HG03060 (cell line): ENCODE data around the gene GDPD5.

Experiments
- ATAC-seq: cut with Tn5 transposase; IDR thresholded peaks from one replicate; pipeline ENCODE4 v1.9.1; 2021; ENCODE audit warnings: low read depth, moderate number of reproducible peaks; ENCODE audit not compliant: unreplicated experiment

Gene GDPD5

DNA sequence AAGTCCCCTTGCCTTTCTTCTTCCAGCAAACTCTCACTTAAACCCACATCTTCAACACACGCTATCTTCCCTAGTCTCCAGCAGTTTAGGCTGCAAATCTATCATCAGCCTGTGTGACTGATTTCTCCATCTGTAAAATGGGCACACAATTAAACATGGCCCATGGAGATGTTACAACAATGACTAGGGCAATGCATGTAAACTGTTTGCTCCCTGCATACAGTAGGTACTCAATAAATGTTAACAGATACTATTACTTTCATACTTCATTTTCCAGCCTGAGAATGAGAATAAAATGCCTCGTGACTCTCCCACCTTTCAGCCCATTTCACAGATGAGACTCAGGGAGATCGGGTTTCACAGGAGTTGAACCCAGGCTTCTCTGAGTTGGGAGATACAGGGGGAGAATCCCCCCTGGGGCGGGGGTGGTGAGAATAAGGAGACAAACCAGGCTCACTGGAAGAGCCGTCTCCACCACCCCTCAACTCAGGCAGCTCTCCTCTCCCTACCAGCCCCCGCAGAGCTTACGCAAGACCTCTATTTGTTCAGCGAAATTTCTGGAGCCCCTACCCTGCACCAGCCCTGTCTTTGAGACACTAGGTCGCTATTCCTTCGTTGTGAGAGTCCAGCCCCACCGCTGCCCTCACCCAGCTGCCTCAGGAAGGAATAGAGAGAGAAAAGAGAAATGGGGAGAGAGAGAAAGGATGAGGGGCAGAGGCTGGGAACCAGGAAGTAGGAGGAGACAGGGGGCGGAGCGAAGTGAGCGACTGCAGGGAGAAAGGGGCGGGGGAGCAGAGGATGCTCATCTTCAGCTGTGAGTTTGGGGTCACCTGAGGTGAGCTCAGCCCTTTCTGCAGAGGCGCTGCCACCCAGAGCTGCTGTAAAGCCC, 50.6 kb downstream of the GDPD5 start:
- ATAC-seq, result no peak

DNA sequence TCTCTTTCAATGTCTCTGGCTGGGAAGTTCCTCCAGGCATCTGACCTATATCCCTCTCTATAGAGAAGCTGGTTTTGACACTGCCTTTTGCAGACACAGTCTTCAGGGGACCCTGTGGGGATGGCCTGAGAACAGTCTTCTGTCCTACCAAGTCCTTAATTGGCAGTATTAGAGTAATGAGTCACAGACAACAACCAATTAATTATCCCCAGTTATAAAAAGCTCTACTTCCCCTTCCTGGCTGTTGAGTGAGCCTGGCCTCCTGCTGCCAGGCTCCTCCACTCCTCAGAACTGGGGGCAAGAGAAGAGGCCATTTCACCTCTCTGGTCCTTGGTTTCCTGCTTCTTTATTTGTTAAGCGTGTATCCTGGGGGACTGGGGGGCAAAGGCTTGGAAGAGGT, 51.5 kb downstream of the GDPD5 start:
- ATAC-seq, result no peak

DNA sequence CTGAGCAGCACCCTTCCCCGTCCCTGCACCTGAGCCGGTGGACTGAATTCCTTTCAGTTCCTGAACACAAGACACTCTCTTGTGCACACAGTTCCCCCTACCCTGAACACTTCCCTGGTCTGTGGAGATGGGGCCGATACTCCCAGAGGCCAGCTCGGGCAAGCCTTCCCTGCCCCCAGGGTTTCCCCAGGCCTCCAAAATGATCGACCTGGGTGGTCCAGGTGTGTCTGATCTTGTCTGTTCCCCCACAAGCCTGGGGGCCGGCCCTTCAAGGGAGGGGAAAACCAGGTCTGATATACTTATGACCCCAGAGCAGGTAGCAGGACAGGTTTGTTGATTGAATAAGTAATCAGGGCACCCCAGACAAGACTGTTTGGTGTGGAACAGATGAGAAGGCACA, 52.1 kb downstream of the GDPD5 start:
- ATAC-seq, result no peak

DNA sequence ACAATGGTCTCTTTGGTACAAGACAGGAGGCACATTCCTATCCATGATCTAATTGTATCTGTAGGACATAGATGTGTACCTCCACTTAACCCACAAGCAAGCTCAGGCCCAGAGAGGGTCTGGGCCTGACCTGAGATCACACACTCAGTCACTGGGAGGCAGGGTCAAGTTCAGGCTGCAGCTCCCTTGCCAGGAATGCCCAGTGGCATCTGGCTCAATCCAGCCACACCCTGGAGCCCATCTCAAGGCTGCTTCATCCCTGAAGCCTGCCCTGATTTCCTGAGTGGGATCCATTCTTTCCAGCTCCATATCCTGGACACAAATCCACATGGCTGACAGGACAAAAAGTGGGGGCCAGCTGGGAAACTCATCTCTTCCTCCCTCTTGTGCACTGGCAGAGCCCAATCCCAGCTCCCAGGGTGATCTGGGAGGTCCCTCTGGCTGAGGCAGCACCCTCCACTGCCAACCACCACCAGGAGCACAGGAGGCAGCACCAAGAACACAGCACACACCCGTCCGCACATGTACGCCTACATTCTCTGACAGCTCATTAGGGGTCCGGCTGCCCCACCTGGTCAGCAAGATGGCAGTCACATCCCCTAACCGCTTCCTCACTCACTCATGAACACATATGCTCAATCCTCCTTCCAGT, 53.5 kb downstream of the GDPD5 start:
- no peak for ATAC-seq

DNA sequence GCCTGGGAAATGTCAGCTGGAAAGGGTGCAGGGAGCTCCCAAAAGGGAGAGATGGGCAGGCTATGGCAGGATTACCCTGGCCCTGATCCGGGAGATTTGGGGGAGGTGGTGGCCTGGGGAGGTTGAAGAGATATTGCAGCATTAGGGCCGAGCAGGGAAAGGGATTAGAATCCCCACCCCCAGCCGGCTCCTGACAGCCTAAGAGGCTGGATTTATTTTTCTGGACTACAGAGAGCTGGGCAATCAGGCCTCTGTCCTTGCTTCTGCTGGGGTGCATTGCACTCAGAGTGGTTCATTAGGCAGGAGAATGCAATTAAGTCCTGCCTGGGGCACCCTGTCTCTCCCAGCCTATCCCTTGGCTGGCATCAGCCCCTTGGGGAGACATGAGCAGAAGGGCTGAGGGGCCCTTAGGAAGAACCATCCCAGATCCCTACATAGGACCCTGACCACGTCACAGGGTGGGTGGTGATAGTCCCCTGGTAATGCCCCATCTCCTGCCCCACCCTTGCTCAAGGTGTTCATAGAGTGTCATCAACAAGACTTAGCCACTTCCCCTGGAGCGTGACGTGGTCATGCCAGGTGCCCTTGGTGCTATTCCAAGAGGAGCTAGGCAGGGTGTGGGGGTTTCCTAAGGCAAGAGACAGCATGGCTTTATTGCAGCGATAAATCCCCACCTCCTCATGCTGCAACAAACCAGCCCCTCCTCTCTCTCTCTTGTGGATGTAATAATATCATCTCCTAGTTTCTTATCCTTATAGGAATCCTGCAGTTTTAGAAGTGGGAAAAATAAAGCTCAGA, 54.4 kb downstream of the GDPD5 start:
- no peak for ATAC-seq

DNA sequence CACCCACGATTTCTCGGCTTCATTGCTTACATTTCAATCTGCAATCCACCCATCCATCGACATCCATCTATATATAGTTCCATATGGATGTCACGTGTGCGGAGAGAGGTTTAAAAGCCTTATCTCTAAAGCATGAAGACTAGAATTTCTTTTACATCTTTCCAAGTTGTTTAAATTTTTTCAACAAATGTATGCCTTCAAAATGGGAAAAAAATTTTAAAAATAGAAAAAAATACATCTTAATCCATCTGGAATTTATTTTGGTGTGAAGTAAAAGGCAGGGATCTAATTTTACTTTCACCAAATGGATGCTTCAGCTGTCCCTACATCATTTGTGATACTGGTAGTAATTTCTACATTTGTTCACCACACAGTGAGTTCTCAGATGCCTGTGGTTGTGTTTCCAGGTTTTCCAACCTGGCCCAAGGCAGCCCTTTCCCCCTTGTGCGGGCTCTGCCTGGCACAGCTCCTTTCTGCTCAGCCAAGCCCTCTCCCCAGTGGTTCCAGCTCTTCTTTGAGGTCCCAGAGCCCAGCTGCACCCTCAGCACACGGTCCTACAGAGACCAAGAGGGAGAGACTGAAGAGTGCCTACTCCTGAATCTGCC, 55.2 kb downstream of the GDPD5 start:
- ATAC-seq, result no peak

DNA sequence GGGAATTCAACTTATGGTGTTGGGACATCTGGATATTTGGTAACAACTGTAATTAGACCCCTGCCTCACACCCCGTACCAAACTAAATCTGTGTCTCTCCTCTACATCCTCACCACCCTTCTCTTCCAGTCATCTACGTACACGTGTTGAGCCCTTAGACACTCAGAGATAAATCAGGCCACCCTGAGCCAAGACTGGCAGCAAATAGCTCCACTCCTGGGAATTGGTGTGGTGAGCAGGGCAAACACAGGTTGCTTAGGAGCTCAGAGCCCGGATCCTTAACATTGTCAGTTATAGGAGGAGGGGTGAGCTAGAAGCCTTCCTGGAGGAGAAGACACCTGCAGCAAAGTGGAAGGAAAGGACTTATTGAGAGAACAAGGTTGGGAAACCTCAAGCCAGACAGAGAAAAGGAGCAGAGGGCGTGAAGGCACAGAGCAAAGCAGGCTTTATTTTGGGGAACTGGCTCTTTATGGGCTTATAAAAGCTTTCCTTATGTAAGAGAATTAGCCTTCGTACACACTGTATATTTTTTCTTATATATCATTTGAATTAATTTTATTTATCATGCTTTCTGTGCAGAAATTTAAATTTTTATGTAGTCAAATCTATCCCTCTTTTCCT, 55.8 kb downstream of the GDPD5 start:
- ATAC-seq, result no peak

DNA sequence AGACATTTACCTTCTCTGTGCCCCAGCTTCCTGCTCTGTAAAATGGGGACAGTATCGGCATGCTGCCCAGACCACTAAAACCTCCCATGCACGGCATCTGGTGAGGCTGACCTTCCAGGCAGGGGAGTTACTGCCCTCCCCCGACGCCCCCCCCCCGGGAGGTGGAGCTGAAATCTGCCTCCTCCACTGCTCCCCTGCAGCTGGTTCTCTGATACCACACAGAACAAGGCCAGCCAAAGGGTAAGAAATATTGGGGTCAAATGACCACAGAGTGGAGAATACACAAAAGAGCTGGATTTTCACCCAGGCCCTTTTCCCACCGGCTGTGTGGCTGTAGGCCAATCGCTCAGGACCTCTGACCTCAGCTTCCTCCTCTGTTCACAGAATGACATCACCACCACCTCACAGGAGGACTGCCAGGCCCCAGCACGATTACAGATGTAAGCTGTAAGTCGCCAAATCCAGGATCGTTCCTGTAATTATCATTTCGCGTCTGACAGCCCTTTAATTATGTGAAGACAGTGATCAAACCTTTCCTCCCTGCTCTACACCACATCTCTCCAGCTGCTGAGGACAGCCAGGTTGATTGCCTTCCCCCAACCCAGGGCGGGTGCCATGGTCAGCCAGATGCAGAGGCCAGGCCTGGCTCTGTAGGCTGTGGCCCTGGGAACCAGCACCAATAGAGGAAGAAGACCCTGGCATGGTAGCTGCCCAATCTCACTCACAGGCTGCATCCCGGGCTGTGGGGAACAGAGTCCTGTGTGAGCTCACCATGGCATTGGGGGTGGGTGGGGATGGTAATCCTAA, 57.0 kb downstream of the GDPD5 start:
- no peak for ATAC-seq

DNA sequence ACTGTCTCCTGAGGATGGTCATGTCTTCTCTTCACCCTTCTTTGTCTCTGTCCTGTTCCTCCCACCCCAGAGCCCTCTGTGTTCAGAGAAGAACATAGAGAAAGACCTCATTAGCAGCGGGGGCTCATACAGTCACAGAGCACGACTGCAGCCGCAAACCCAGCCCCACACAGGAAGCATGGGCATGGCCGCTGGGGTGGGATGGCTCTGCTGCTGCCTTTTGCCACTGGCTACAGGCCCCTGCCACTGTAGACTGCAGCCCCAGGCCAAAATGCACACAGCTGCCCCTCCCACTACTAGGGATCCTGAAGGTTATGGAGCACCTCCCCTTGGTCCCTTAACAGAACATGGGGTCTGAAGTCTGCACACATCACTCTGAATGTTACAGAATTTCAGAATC, 57.9 kb downstream of the GDPD5 start:
- ATAC-seq, result no peak

DNA sequence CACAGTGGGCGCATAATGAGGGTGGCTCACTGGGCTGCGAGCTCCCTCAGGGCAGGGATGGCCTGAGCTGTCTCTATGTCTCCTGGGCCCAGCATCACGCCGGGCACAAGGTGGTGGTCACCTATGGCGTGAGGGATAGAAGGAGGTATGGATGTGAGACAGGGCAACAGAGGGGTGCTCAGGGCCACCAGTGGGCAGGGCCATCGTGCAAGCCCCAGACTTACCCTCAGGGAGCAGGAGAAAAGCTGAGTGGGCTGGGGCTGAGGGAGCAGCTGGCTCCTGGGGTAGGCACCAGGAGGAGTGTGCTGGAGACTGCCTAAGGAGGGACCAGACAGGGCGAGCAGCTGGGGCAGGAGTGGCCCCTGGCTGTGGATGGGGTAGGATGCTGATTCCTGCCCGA, 58.4 kb downstream of the GDPD5 start:
- no peak for ATAC-seq

DNA sequence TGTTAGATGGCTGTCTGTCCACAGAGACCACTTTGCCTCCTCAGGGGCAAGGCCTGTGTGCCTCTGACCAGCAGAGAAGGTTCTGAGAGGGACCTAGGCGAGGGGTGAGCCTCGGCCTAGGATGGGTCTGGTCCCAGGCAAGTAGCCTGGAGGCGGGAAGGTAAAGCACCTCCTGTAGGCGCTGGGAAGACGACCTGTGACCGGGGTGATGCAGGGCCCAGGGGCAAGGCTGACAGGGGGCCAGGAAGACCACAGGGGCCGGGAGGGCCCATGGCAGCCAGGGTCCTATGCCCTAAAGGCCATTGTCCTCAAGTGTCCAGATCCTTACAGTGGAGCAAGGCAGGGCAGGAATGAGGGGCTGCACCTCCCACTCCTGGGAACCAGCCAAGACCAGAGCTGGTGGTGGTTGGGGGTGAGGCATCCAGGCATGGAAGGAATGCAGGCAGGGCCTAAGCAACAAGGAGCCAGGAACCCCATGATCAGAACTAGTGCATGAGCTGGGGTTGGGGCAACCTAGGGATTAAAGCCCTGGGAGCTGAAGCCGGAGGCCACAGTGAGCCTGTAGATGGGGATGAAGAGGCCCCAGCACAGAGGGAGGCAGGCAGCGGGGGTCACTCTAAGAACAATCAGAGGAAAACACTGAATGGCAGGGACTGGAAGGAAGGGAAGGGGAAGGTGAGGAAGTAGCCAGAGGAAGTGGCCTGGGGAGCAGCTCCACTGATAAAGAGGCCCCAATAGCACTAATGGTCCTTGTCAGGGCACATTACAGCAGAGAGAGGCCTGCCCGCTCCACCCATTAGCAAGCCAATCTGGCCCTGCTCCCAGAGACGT, 59.8 kb downstream of the GDPD5 start:
- no peak for ATAC-seq

DNA sequence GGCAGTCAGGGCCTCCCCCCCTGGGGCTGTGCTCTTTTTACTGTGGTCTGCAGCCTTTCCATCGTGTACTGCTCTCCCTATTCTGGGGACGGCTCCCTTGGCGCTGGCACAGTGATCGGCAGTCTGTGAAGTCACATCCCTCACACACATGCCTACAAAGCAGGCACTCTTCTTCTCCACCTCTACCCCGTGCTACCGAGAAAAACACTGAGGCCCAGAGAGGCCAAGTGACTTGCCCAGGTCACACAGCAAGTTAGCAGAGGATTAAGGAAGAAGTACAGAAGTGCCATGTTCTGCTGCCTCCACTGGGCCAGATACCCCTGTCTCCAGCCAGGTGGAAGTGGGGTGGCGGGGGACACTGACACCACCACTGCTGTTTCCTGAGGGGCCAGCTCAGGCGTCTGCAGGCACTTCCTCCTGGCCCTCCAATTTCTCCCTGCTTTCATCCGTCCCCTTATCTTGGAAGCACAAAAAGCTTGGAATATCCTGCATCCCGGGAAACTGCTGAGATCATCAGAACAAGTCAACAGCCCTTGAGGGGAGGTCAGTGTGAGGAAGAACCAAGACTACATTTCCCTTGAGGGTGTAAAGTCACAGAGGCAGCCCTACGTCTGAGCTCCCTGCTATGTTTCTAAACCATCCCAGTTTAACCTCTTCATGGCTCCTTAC, 62.5 kb downstream of the GDPD5 start:
- ATAC-seq, result no peak

DNA sequence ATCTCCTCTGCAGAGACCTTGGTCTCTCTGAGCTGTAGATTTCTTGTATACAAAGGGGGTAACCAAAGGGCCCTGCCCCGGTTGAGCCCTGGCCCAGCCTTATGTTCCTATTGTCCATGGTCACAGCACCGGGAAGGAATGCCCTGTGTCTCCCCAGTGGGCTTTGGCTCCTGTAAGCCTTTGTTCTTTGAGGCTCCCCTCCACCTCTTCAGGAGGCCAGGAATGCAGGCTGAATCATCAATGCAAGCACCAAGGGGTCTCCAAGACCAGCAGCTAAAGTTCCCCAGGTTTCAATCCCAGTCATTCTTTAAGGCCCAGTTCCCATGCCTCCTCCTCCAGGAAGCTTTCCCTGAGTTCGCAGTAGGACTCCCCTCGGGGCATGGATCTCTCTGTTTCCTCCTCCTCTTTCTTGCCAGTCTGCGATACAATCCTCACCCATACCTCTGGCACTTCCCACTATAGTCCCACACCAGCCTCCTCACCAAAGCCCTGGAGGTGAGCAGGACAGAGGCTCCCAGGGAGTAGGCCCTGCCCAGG, 63.6 kb downstream of the GDPD5 start:
- ATAC-seq, result no peak

DNA sequence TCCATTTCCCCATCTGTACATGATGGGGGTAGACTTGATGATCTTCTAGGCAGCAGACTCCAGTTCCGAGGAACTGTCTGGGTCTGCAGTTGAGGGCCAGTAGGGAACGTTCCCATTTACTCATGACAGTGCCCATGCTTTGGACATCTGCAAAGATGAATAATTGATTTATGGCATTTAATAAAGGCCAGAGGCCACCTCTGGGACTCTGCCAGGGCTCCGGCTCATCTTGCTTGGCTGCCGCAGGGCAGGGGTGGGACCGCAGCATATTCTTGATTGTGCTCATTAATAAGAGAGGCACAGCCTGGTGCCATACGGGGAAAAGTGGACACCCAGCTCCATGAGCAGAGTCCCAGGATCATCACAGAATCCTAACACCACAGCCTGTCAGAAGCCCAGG, 64.6 kb downstream of the GDPD5 start:
- ATAC-seq, result no peak

DNA sequence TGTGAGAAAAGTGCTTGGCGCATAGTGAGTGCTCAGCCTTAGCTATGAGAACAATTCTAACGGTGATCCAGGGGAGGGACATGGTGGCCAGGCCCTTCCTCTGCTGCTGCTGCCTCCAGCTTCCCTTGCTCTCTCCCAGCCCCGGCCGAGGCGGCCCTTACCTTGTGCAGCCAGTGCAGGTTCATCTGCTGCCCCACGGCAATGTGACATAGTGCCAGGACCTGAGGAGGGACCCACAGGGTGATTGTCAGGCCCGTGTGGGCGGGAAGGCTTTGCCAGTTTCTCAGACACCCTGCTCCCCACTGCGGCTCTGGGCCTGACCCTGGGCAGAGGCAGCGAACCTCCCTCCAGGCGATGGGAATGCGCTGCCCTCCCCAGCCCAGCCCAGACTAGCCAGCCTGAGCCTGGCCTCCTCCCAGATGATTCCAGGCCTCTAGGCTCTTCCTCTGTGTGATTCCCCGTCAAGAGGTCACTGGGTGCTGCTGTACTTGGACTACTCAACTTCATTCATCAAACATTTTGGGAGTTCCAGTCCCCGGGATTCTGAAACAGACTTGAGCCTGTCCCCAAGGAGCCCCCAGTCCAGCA, 69.1 kb downstream of the GDPD5 start:
- no peak for ATAC-seq

DNA sequence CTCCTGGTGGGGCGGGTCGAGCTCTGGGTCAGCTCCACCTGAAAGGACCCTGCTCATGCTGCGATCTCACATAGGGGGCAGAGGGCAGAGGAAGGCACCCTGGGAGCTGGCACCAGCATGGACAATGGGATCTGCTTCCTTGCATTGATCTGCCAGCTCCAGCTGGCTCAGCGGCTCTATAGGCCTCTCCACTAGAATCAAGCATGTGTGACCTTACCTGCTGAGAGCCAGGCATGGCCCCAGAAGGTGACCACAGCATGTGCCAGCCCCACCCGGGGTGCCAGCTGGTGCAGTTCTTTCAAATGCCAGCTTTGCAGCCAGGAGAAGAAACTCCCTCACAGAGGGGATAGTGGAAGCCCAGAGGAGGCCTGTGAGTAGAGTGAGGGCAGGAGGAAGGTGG, 70.8 kb downstream of the GDPD5 start:
- no peak for ATAC-seq

DNA sequence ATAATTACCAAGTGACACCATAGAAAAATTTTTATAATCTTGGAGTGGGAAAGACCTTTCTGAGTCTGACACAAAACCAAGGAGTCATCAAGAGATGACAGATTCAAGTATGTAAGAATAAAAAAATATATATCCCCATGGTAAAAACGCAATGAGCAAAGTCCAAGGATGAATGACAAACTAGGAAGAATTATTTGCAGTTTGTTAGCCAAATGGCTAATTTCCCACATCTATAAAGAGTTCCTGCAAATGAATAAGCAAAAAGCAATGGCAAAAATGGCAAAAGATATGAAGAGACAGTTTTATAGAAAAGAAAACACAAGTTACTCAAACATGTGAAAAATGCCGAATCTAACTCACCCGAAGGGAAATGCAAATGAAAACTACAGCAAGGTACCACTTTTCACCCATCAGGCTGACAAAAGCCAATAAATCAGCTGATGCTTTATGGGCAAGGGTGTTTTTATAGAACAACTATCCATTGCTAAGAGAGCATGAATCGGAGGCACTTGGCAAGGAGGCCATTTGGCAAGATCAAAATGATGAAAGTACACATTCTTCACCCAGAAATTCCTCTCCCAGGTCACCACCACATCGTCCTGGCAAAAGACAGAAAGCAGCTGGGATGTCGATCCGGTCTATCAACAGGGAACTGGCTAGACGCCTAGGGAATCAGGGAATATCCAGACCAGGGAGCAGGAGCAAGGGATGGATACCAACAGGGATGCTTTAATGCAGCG, 71.7 kb downstream of the GDPD5 start:
- ATAC-seq, result no peak
